ENCODE measurements around the gene STK36.

STK36 gene

DNA sequence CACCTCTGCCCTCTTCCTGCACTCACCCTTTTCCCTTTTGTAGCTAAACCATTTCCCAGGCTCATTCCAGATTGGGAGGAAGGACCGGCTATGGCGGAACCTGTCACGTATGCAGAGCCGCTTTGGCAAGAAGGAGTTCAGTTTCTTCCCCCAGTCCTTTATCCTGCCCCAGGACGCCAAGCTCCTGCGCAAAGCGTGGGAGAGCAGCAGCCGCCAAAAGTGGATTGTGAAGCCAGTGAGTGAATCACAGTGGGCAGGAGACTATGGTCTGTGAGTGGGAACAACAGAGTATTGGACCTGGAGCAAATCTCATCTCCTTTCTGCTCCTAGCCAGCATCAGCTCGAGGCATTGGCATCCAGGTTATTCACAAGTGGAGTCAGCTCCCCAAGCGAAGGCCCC lies 75.1 kb downstream of the STK36 start:
- no peak for DNase-seq (ENCODE audit: low read depth, low spot score)

DNA sequence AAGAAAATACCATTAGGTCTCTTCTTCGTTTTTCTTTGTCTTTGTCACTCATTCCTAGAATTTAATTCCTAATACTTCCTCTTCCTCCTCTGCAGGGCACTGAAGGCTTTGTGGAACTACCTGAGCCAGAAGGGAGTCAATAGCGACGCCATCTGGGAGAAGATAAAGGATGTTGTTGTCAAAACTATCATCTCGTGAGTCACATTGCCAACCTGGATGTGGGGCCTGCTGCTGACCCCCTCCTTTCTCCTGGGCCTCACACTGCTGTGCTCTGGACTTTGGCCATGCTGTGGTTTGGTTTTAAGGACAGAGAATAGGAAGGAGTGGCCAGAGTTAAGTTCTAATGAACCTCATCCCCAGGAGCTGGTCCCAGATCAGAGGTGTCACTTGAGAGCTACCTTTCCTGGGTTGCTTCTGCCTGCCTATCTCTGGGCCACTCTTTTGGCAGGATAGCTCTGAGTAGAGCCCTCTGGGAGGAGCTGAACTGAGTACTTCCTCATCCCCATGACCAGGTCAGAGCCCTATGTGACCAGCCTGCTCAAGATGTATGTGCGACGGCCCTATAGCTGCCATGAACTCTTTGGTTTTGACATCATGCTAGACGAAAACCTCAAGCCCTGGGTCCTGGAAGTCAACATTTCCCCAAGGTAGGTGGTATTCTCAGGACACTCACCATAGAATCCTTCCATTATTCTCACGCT lies 77.0 kb downstream of the STK36 start:
- DNase-seq (ENCODE audit: low read depth, low spot score) = no peak

Measured in iPS DF 19.7 (cell line).